ENCODE results near the gene BPIFB6. TPM values are rescaled to one million over a fixed set of nuclear protein-coding genes. Genes with fewer than 3 reads are reported as not detected.

BPIFB6 gene
- total RNA-seq, 1 donor = not detected

- TF ChIP-seq CTCF (IDR thresholded peaks at IDR 0.05; ENCODE audit: extremely low read depth, low read depth, low read length) = no peak
- no peaks in the 10 kb centered on the region for H3K79me2 ChIP-seq (ENCODE audit: insufficient read depth, low read length)
- no peak overlapping the region for H3K4me2 ChIP-seq (ENCODE audit: insufficient read depth, low read length)
- H2AFZ ChIP-seq (ENCODE audit: low read length) = no peak overlapping the region
- no peaks in the 10 kb centered on the region for H3K4me1 ChIP-seq (ENCODE audit: insufficient read depth, low read length)
- no peaks in the 10 kb centered on the region for H3K36me3 ChIP-seq (ENCODE audit: insufficient read depth, low read length)
- H3K4me3 ChIP-seq (ENCODE audit: insufficient read depth, low read length) = no peak overlapping the region
- no peak overlapping the region for H3K27ac ChIP-seq (ENCODE audit: low read depth, low read length)
- H3K9me3 ChIP-seq (ENCODE audit: low read depth, low read length) = no peaks in the 10 kb centered on the region
- no peak for DNase-seq (ENCODE audit: insufficient read length, low spot score, missing footprints)
- H3K27me3 ChIP-seq (ENCODE audit: insufficient read depth, low read length) = peaks cover 9% of the 10 kb centered on the region
- H4K20me1 ChIP-seq (ENCODE audit: insufficient read depth, low read length) = no peaks in the 10 kb centered on the region
Measured at GRCh38 chr20:33074675-33075074, 43.2 kb downstream of the BPIFB6 start.

GRCh38 chr20:33075281-33075680 is 43.8 kb downstream of the BPIFB6 start:
- H3K36me3 ChIP-seq (ENCODE audit: insufficient read depth, low read length) = no peaks in the 10 kb centered on the region
- H2AFZ ChIP-seq (ENCODE audit: low read length) = no peak overlapping the region
- no peak overlapping the region for H3K4me3 ChIP-seq (ENCODE audit: insufficient read depth, low read length)
- H3K27me3 ChIP-seq (ENCODE audit: insufficient read depth, low read length) = peaks cover 9% of the 10 kb centered on the region
- H3K27ac ChIP-seq (ENCODE audit: low read depth, low read length) = no peak overlapping the region
- no peaks in the 10 kb centered on the region for H4K20me1 ChIP-seq (ENCODE audit: insufficient read depth, low read length)
- no peaks in the 10 kb centered on the region for H3K79me2 ChIP-seq (ENCODE audit: insufficient read depth, low read length)
- no peaks in the 10 kb centered on the region for H3K4me1 ChIP-seq (ENCODE audit: insufficient read depth, low read length)
- no peak overlapping the region for H3K4me2 ChIP-seq (ENCODE audit: insufficient read depth, low read length)
- no peaks in the 10 kb centered on the region for H3K9me3 ChIP-seq (ENCODE audit: low read depth, low read length)
- no peak for DNase-seq (ENCODE audit: insufficient read length, low spot score, missing footprints)
- TF ChIP-seq CTCF (IDR thresholded peaks at IDR 0.05; ENCODE audit: extremely low read depth, low read depth, low read length) = no peak

GRCh38 chr20:33076662-33077372 is 45.4 kb downstream of the BPIFB6 start:
- H4K20me1 ChIP-seq (ENCODE audit: insufficient read depth, low read length) = no peaks in the 10 kb centered on the region

More at GRCh38 chr20:33076662-33077372, 45.4 kb downstream of the BPIFB6 start:
- no peak overlapping the region for H3K27ac ChIP-seq (ENCODE audit: low read depth, low read length)
- H3K4me2 ChIP-seq (ENCODE audit: insufficient read depth, low read length) = no peak overlapping the region
- H3K4me3 ChIP-seq (ENCODE audit: insufficient read depth, low read length) = no peak overlapping the region
- no peaks in the 10 kb centered on the region for H3K4me1 ChIP-seq (ENCODE audit: insufficient read depth, low read length)
- H3K27me3 ChIP-seq (ENCODE audit: insufficient read depth, low read length) = peaks cover 14% of the 10 kb centered on the region
- no peak for DNase-seq (ENCODE audit: insufficient read length, low spot score, missing footprints)
- TF ChIP-seq CTCF (IDR thresholded peaks at IDR 0.05; ENCODE audit: extremely low read depth, low read depth, low read length) = peak; percentile 19
- no peak overlapping the region for H2AFZ ChIP-seq (ENCODE audit: low read length)
- H3K79me2 ChIP-seq (ENCODE audit: insufficient read depth, low read length) = no peaks in the 10 kb centered on the region
- H3K36me3 ChIP-seq (ENCODE audit: insufficient read depth, low read length) = no peaks in the 10 kb centered on the region
- H3K9me3 ChIP-seq (ENCODE audit: low read depth, low read length) = no peaks in the 10 kb centered on the region

Data from osteoblast (primary cell).